ENCODE measurements around the gene SPOUT1.

DNA sequence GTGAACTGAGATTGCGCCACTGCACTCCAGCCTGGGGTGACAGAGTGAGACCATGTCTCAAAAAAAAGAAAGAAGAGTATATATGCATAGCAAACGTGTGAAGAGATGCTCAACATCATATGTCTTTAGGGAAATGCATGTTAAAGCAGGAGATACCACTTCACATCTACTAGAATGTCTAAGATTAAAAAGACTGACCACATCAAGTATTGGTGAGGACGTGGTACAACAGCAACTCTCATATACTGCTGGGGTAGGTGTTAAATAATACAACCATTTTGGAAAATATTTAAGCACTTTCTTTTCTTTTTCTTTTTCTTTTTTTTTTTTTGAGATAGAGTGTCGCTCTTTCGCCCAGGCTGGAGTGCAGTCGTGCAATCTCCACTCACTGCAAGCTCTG is 44.2 kb downstream of the SPOUT1 start:
- TF ChIP-seq, protein P1, sequence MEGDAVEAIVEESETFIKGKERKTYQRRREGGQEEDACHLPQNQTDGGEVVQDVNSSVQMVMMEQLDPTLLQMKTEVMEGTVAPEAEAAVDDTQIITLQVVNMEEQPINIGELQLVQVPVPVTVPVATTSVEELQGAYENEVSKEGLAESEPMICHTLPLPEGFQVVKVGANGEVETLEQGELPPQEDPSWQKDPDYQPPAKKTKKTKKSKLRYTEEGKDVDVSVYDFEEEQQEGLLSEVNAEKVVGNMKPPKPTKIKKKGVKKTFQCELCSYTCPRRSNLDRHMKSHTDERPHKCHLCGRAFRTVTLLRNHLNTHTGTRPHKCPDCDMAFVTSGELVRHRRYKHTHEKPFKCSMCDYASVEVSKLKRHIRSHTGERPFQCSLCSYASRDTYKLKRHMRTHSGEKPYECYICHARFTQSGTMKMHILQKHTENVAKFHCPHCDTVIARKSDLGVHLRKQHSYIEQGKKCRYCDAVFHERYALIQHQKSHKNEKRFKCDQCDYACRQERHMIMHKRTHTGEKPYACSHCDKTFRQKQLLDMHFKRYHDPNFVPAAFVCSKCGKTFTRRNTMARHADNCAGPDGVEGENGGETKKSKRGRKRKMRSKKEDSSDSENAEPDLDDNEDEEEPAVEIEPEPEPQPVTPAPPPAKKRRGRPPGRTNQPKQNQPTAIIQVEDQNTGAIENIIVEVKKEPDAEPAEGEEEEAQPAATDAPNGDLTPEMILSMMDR (conservative IDR thresholded peaks at IDR 0.05; ENCODE audit: low read depth, low read length): no peak
- TF ChIP-seq EZH2 (IDR thresholded peaks at IDR 0.05; ENCODE audit: borderline replicate concordance, low read depth, low read length, poor library complexity, severe bottlenecking): no peak
